Tibial nerve (tissue), 4 donors: ENCODE data around the gene OR2V1.

ENCODE experiments used
- EP300 ChIP-seq, 2 donors: sonication (generic); formaldehyde crosslinking; IDR thresholded peaks; one replicate each; pipeline ENCODE4 v1.6.1; 2017; ENCODE audit warnings: antibody characterized with exemption in 2 of 2, mild to moderate bottlenecking in 1 of 2
- POLR2A ChIP-seq, 2 donors: fragments of 450-650 bp; IDR thresholded peaks; one replicate each; pipeline ENCODE4 v1.6.1; 2017; ENCODE audit warnings: antibody characterized with exemption in 2 of 2, mild to moderate bottlenecking in 2 of 2, moderate library complexity in 2 of 2
- TF ChIP-seq, protein P1 (sequence below), 5 experiments: fragments of 200-600 bp in 3 of 5; fragments of 450-650 bp in 2 of 5; sonication (generic) in 3 of 5; IDR thresholded peaks; one replicate each; pipeline ENCODE4 v1.5.1; 2016 to 2019; ENCODE audit warnings: antibody characterized with exemption in 5 of 5, mild to moderate bottlenecking in 3 of 5, moderate library complexity in 2 of 5

GRCh38 chr5:181136361-181136955 is 5.5 kb upstream of the OR2V1 start:
- TF ChIP-seq, protein P1, sequence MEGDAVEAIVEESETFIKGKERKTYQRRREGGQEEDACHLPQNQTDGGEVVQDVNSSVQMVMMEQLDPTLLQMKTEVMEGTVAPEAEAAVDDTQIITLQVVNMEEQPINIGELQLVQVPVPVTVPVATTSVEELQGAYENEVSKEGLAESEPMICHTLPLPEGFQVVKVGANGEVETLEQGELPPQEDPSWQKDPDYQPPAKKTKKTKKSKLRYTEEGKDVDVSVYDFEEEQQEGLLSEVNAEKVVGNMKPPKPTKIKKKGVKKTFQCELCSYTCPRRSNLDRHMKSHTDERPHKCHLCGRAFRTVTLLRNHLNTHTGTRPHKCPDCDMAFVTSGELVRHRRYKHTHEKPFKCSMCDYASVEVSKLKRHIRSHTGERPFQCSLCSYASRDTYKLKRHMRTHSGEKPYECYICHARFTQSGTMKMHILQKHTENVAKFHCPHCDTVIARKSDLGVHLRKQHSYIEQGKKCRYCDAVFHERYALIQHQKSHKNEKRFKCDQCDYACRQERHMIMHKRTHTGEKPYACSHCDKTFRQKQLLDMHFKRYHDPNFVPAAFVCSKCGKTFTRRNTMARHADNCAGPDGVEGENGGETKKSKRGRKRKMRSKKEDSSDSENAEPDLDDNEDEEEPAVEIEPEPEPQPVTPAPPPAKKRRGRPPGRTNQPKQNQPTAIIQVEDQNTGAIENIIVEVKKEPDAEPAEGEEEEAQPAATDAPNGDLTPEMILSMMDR (IDR thresholded peaks at IDR 0.05), result no peak
- TF ChIP-seq POLR2A (IDR thresholded peaks at IDR 0.05) (no peak), EP300 (IDR thresholded peaks at IDR 0.05) (no peak)
